NCI-H146 treated with DMSO at 0.1 percent for 48 hours (cell line): ENCODE data around the gene ODAD2.
"Not testable (repeated sequence)": the region's sequence is repeated elsewhere in the genome, so short reads cannot be mapped to it uniquely, and the experiment has no call there.

Experiments used
- DNase-seq: peaks from one replicate; lab custom pipeline; 2025; ENCODE audit not compliant: unreplicated experiment; lab: John Stamatoyannopoulos, UW

Gene ODAD2

DNA sequence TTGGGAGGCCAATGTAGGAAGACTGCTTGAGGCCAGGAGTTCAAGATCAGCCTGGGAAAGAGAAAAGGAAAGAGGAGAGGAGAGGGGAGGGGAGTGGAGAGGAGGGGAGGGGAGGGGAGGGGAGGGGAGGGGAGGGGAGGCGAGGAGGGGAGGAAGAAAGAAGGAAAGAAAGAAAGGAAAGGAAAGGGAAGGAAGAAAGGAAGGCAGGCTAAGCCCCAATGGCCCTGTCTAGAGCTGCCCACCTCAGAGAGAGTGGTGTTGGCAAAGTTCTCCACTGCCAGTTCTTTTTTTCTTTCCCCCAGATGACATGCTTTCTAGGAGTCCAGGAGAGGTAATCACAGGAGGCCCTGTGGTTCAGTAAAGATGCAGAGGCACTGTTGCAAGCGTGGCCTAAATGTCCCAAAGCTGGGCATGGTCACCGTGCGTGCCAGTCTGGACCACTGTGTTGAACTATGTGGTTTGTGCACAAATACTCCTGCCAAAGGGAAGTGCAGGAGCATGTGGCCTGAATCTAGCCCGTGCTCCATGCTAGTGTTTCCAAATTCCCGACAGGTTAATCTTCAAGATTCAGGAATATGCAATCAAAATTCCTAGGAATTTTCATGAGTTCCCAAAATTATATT is 39.7 kb downstream of the ODAD2 start:
- no peak for DNase-seq

DNA sequence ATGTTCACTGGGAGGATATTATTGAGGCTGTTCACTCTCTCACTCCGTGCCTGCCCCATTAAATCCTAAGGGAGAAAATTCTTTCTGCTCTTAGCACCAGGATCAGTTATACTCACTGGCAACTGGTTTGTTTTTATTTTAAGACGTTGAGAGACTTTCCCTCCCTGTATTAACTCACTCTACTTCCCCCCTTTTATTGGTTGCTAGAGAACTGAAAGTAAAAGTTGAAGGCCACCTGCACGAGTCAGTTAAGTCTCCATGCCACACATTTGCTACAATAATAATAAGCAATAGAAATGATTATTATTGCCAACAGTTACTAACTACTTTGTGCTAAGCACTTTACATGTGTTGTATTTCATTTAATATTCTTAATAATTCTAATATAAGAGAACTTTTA is 40.5 kb downstream of the ODAD2 start:
- DNase-seq: not testable (repeated sequence)

DNA sequence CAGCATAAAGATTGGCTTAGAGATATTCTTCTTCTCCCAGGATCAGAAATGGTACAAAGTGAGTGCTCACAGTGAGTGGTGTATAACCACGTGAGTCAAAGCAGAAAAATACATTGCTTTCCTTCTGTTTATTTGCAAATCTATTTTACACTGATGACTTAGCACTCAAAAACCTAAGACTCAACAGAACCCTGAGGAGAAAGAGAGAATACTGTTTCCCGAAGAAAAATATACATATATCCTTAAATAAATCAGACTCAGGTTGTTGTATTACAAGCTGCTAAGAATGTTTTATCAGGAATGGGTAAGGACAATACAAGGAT is 48.7 kb downstream of the ODAD2 start:
- no peak for DNase-seq

DNA sequence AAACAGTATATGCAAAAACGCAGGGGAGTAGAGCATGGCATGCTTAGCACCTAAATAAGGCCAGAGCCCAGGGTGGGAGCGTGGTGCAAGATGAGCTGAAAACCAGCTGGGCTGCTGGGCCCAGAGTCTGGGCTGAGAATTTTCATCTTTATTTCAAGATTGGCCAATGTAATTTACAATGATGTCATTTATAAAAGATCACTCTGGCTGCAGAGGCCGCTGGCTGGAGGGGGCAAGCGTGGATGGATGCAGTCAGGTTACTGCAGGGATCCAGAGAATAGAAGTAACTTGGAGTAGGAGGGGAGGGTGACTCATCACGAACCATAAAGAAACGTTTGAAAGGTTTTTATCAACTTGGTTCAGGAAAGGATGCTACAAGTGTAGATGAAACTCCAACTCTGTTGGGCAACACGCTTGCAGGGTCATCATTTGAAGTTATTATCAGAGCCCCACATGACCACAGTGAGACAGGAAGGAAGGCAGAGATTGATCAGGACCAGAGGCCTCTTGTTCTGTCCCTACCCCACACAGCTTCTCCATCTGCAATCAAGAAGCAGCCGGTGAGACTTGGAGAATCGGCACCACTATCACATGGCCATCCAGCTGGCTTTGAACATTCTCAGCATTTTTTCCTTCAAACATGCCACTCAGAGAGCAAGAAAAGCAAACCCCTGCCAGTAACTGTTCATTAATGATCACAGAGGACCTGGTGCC is 49.2 kb downstream of the ODAD2 start:
- DNase-seq: no peak

DNA sequence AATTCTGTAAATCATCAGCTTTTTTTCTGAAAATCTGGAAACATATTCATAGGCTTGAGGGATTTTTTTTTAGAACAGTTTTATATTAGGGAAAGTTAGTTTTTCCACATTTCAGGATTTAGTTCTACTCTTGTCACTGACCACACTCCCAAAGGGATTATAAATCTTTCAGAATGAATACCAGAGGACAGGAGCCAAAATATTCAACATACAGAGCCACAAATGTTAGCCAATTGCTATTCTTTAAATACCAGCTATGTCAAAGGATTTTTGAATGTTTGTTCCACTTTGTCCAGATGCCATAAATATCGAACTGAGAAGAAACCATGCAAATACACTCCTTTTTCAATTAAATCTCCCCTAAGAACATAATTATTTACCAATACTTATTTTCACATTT is 50.7 kb downstream of the ODAD2 start:
- DNase-seq: no peak

DNA sequence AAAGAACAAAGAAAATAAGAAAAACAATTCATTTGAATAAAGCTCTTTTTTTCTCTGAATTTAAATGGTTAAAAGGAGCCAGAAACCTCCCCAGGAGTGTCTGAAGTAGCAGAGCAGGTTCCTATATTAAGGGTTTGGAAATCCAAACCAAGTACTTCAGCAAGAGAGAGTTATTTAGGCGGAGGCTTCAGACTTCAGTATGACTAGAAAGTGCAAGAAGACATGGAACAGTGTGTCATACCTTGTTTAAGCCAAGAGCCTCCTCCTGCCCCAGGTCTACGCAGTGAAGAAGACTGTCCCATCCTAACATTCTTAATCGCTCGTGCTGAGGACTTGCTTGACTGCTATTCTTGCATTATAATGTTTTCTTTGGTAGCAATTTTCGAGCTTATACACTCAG is 51.3 kb downstream of the ODAD2 start:
- no peak for DNase-seq

DNA sequence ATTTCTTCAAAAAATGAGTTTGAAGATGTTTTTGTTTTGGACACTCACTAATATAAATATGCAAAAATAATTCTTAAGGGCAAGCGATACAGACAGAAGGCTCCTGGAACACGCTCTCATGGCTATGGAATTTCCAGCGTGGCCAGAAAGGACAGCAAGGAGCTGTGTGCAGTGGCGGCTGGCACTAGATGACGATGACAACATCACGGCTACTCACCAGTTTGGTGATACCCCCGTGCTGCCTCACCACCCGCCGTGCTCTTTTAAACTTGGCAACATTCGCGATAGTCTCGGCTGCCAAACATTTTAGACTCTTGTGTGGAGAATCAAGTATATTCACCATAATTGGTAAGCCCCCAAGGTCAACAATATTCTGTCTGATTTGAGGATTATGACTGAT is 54.9 kb downstream of the ODAD2 start:
- no peak for DNase-seq

DNA sequence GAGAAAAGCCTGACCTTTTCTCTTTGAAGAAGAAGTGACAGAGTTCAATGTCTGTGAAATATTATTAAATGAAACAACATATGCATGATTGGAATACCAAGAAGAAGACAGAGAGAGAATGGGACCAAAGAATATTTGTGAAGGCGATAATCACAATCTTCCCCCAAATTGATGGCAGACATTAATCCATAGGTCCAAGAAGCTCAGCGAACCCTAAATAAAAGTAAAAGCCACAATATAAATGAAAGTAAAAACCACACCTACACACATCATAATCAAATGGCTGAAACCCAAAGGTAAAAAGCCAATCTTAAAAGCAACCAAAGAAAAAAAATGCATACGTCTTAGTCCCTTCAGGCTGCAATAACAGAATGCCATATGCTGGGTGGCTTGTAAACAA is 84.0 kb downstream of the ODAD2 start:
- DNase-seq: no peak

DNA sequence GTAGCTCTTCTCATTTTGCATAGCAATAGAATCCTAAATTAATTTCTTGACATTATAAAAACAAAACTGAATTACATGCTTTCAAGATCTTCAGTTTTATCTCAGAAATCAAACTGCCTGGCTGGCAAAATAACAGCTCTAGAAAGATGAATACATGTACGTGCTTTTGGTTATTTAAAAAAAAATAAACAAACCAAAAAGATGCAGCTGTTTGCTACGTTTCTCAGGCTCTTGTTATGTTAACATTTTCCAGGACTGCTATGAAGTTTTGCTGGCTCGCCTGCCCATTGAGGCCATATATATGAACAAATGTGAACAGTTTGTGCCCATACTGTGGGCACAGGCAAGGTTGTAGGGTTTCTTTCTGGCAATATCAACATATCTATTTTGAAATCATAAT is 86.6 kb downstream of the ODAD2 start:
- DNase-seq: no peak

DNA sequence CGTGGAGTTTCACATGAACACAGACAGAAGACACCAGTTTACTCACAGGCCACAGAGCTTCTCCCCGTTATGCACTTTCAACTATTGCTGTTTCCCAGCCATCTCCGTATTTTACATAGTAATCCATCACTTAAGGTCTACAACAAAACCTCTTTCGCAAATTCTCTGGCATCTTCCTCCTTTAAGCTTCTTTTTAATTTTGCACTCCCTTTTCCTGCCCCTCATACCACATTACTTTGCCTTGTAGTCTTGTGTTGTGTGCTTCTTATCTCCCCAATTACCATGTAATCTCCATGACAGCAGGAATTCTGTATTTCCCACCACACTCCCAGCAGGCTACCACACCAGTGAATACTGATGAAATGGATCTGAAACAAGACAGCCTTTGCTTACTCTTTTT is 87.3 kb downstream of the ODAD2 start:
- DNase-seq: no peak

DNA sequence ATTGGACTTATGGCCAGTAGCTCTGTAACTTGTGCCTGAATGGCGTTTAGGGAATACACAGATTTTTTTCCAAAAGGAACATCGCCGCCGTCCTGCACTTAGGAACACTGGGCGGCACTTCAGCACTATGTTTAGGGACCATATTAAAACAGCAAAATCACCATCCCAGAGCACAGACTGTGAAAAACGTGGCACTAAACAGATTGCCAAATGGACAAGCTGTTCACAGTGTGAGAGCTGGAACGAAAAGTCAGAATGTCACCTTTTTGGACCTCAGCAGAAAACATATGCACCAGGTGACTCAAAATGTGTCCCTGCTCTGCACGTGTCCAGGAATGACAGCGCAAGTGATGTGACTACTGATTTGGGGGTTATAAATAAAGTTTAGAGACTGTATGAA is 87.9 kb downstream of the ODAD2 start:
- no peak for DNase-seq

DNA sequence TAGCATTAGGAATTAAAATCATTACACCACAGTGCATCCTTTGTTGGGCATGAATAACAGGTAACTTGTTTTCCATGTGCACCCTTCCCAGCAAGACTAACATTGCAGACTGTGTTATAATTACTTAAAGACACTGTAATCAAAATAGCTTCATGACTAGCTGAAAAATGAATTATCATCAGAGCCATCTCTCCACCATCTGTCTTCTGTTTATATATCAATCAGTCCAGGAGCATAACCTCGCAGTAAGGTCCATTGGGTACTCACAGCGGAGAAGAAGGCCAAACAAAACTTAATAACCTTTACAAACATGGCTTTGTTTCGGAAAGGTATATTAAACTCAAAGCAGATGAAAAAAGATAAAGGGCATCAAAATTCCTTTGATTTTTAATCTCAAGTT is 90.6 kb downstream of the ODAD2 start:
- peak; percentile 4 for DNase-seq

DNA sequence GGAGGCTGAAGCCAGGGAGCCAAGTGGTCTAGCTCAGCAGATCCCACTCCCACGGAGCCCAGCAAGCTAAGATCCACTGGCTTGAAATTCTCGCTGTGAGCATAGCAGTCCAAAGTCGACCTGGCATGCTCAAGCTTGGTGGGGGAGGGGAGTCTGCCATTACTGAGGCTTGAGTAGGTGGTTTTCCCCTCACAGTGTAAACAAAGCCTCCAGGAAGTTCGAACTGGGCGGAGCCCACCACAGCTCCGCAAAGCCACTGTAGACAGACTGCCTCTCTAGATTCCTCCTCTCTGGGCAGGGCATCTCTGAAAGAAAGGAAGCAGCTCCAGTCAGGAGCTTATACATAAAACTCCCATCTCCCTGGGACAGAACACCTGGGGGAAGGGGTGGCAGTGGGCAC is 99.4 kb downstream of the ODAD2 start:
- not testable (repeated sequence) for DNase-seq

DNA sequence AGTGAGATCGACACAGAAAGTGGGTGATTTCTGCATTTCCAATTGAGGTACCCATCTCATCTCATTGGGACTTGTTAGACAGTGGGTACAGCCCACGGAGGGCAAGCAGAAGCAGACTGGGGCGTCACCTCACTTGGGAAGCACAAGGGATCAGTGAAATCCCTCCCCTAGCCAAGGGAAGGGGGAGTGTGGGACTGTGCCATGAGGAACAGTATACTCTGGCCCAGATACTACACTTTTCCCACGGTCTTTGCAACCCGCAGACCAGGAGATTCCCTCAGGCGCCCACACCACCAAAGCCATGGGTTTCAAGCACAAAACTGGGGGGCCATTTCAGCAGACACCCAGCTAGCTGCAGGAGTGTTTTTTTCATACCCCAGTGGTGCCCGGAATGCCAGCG is 99.8 kb downstream of the ODAD2 start:
- DNase-seq: no peak

DNA sequence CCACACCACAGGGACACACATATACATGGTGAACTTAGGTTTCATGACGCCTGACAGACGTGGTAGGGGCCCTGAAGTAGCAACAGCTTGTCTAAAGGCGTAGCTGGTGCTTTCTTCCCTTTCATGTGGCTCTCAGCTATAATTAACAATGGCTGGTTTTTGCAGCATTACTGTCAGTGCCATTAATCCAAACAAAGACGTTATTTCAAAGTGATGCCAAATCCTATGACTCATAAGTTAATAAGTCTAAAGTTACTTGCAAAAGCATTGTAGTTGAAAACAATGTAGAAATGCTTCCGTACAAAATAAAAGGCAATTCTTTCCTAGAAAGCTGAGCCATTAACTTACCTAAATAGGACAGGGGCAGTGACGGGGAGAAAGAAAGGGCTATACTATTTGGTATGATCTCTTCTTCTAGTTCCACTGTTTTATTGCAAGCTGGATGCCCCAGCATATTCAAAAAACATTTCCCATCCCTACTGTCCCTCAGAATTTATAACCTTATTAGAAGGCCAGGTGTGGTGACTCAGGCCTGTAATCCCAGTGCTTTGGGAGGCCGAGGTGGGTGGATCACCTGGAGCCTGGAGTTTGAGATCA is 105.4 kb downstream of the ODAD2 start:
- no peak for DNase-seq

DNA sequence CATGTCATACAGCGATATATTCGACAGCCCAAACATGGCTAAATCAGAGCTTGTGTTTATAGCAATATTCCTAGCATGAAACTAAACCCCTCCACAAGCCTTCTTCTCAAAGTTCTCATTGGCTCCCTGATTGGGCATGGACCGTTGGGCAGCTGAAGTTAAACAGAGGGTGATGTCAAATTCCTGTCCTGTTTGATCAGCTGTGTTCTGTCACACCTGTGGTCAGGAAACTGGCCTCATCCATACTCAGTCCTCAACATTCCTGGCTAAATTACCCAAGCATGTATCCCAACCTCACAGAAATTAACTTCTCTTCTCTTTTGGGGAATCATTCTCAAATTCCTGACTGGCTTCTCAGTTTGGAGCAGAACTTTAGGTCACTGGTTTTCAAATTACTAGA is 107.9 kb downstream of the ODAD2 start:
- DNase-seq: no peak

DNA sequence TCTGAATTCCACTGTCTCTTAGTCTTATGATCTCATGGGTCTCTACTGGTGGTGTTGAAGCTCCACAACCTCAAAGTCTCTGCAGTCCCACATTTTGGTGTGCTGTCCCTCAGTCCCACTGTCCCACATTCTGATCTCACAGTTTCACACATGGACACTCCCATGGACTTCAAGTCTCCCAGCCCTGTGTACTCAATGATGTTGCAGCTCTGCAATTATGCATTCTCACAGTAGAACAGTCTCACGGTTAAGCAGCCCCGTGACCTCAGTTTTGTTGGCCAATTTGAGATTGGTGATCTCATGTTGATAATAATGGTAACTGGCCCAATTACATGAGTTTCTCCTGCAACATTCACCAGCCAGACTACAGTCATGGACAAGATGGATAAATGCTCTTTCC is 109.4 kb downstream of the ODAD2 start:
- DNase-seq: no peak

DNA sequence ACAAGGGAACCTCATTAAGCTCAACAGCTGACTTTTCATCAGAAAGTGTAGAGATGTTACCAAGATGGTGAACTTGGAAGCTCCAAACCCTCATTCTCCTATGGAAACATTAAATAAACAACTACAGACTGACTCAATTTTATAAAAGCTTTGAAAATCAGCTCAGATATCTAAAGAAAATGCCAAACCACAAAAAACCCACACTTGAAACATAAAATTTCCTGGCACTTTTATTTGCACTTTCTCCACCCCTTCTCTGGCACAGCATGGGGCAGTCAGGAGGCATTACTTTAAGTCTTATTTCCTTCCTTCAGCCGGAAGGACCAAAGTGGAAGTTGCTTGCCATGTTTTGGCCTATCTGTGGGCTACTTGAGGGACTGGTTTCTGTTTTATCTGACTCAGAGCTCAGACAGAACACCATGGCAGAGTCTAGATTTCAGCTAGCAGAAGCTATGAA is 114.7 kb downstream of the ODAD2 start:
- no peak for DNase-seq

DNA sequence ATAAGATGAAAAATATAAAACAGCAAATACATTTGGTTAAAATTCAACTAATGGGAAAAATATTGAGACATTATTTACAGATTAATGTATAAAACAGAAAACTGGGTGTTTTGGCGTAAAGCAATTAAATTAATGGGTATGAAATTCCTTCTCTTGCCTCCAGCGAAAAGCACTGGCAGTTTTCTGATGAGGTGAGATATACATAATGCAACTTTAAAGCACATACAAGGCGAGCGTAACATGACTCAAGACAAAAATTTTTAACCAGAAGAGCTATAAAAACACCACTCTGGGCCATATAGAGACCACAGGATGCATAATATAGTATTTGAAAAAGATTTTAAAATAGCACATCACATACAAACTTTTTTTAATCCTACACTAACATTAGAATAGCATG is 120.6 kb downstream of the ODAD2 start:
- DNase-seq: no peak

DNA sequence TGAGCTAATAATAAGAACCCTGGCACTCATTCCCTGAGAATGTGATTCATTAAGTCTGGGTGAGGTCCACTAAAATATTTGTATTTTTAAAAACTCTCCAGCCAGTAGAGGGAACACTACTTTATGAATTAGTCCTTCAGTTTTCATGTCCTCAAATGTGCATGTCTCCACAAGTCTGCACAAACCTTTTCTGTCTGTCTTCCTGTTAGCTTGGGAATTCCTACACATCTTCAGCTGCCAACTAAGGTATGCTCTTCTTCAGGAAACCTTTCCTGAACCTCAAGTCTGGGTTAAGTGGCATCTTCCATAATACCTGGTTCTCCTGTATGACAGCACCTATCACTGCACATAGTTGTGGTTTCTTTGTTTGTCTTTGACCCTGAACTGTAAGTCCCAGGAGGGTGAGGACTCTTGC is 133.7 kb downstream of the ODAD2 start:
- DNase-seq: no peak

DNA sequence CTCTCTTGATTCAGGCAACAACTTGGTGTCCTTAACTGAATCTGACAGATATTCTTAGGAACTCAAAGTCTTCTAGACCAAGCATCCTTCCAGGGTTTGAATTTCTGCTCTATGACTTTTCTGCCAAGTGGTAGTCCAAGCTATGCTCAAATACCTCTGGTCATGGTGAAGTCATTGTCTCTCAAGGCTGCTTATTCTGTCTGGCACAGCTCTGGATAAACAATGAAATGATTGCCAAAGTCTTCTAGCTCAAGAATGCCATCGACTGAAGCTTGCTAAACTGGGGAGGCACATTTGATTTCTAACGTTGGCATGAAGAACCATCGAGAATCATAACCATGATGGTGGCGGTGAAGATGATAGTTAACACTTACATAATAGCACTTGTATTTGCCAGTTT is 137.1 kb downstream of the ODAD2 start:
- no peak for DNase-seq

DNA sequence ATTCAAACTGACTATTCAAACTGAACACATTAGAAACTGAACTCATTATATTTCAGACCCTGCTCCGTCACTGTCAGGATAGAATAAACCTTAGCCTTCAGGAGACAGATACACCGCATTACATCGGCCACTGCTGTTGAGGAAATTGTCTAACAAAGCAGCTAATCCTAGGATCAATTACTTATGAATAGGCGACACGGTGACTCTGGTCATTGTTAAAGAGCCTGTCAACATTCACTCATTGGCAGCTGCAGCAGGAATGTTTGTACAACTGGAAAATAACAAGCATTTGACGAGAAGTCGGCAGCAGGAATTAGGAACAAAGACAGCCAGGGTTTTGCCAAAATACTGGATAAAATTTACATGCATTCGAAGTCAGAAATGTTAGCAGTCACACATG is 141.3 kb downstream of the ODAD2 start:
- peak; percentile 24 for DNase-seq

DNA sequence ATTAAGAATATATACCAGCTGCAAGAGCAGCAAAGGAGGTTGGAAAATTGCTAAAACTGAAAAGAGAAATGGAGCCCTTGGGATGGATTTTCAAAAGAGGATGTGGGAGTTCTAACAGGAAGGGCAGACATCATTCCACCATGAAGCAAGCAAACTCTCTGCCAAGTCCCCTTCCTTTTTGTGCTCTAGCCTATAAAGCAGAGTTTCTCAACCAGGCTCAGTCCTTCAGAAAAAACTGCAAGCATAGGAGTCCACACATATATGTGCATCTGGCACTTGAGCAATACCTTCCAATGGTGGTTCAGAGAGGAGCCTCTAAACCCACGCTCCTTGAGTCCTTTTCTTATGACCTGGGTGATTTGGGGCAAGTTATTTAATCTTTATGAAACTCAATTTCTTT is 154.7 kb downstream of the ODAD2 start:
- no peak for DNase-seq
